ENCODE measurements around the gene SPON1. TPM values are rescaled to one million over a fixed set of nuclear protein-coding genes. Genes with fewer than 3 reads are reported as not detected.
"Not testable (repeated sequence)": the region's sequence is repeated elsewhere in the genome, so short reads cannot be mapped to it uniquely, and the experiment has no call there.

The SPON1 gene
- total RNA-seq, 1 donor from 2014 or later: 2.9 TPM

GRCh38 chr11:14124350-14124749 is 161.8 kb downstream of the SPON1 start:
- DNase-seq (ENCODE audit: low read depth): no peak

DNA sequence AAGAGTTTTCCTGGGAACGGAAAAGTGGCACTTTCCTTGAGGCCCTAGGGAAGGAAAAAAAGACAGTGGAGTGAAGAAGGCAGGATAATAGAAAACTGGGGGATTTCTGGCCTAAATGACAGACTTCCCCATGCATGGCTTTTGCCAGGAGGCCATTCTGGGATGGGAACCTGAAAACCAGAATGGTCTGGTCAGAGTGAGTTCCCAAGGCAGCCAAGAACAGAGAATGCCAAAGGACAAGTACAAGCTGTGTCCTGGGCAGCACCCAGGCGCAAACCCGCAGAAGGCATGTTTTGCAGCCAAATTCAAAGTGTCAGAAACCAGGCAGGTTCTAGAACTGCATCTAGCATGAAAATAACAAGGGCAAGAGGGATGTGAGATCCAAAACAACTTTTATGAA is 162.4 kb downstream of the SPON1 start:
- no peak for DNase-seq (ENCODE audit: low read depth)

DNA sequence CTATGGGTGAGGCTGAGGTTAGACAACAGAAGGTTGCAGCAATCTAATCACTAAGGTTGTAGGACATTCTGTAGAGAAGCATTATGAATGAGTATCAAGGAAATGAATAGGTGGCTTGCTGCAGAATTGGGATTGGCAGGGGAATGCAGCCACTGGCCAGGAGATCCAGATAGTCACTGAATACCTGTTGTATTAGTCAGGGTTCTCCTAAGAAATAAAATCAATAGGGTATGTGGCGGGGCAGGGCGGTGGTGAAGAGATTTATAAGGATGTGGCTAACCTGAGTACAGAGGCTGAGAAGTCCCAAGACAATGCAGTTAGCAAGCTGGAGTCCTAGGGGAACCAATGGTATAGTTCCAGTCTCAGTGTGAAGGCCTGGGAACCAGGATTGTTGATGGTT is 163.0 kb downstream of the SPON1 start:
- peak; percentile 52 for DNase-seq (ENCODE audit: low read depth)

GRCh38 chr11:14127679-14128078 is 165.2 kb downstream of the SPON1 start:
- no peak for DNase-seq (ENCODE audit: low read depth)

DNA sequence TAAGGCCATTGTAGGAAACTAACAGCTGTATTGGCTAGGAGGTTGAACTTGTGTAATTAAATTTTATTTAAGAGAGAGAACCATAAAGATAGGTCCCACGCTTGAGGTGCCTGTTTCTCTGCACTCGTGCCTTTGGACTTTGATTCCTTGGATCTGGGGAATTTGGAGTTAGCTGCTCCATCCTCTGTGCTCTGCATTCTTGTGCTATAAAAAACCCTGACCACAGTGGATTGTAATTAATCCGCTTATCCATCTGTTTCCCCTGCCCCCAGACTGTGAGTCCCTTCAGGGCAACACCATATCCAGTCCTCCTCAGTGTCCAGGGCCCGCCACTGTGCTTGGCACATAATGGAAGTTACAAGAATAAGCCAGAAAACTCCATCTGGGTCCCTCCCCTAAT is 169.8 kb downstream of the SPON1 start:
- DNase-seq (ENCODE audit: low read depth): no peak

DNA sequence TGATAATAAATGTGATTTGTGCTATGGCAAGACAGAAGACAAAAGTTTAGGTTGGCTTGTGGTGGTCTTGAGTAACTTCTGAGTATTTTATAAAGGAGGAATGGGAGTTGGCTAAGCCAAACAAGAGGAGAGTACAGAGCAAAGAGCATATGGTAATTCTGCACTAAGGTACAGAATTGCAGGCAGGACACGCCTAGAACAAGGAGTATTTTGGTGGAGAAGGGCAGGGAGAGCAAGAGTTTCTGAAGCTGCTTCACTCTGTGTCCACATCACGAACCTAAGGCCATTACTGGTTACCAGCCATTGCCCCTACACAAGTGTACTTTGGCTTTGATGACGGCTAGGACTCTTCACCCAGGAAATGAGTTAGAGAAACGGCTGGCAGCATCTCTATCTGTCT is 170.9 kb downstream of the SPON1 start:
- no peak for DNase-seq (ENCODE audit: low read depth)

- DNase-seq (ENCODE audit: low read depth): no peak
Observed at GRCh38 chr11:14136561-14136960, 174.0 kb downstream of the SPON1 start.

DNA sequence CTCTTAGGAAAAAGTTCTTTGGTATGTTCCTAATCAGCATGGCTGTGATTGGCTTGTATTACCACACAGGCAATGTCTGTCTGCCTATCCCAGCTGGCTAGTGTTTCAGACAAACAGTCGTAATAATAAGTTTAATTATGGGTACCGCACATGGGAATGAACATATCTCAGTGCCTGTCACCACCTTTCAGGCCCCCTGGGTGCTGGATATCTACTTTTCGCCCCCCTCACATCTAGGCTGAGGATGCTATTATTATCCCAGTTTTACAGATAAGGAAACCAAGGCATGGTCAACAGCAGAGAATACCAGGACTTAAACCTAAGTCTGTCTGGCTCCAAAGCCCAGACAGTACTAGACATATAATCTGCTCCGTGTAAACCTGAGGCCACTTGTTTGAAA is 174.8 kb downstream of the SPON1 start:
- DNase-seq (ENCODE audit: low read depth): no peak

- DNase-seq (ENCODE audit: low read depth): no peak
Observed at GRCh38 chr11:14140991-14141390, 178.5 kb downstream of the SPON1 start.

- DNase-seq (ENCODE audit: low read depth): no peak
Observed at GRCh38 chr11:14141676-14142075, 179.2 kb downstream of the SPON1 start.

- DNase-seq (ENCODE audit: low read depth): no peak
Observed at GRCh38 chr11:14144934-14145333, 182.4 kb downstream of the SPON1 start.

- peak; percentile 56 for DNase-seq (ENCODE audit: low read depth)
Observed at GRCh38 chr11:14148653-14149273, 186.2 kb downstream of the SPON1 start.

DNA sequence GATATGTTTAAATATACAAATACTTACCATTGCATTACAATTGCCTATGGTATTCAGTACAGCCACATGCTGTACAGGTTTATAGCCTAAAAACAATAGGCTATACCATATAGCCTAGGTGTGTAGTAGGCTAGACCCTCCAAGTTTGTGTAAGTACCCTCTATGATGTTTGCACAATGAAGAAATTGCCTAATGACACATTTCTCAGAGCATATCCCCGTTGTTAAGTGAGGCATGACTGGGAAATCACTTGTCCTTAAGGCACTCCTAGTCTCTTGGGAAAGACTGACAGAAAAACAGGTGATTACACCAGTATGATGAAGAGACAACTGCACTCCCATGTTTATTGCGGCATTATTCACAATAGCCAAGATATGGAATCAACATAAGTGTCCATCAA is 187.2 kb downstream of the SPON1 start:
- DNase-seq (ENCODE audit: low read depth): peak; percentile 44

DNA sequence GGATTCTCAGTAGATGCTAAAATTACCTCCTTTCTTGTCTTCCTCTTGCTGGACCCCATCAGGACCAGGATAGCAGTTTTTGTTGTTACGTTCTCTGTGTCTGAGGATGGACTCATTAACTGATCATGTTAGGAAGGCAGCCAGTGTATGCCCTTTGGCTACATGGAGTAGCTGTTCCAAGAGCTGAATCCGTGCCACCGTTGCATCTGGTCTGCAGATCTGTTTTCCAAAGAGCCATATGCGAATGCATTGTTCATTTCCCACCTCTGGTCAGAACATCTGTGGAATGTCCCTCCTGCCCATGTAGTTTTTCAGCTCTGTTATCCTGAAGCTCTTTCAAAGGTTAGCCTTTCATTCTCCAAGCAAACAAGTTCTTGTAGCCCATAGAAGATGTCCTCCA is 188.4 kb downstream of the SPON1 start:
- no peak for DNase-seq (ENCODE audit: low read depth)

DNA sequence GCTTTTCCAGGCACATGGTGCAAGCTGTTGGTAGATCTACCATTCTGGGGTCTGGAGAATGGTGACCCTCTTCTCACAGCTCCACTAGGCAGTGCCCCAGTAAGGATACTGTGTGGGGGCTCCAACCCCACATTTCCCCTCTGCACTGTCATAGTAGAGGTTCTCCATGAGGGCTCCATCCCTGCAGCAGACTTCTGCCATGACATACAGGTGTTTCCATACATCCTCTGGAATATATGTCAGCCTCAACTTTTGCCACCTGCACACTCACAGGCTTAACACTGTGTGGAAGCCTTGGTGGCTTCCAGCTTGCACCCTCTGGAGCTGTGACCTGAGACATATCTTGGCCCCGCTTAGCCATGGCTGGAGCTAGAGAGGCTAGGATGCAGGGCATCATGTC is 191.6 kb downstream of the SPON1 start:
- DNase-seq (ENCODE audit: low read depth): not testable (repeated sequence)

- DNase-seq (ENCODE audit: low read depth): peak; percentile 38
Observed at GRCh38 chr11:14158393-14158792, 195.9 kb downstream of the SPON1 start.

DNA sequence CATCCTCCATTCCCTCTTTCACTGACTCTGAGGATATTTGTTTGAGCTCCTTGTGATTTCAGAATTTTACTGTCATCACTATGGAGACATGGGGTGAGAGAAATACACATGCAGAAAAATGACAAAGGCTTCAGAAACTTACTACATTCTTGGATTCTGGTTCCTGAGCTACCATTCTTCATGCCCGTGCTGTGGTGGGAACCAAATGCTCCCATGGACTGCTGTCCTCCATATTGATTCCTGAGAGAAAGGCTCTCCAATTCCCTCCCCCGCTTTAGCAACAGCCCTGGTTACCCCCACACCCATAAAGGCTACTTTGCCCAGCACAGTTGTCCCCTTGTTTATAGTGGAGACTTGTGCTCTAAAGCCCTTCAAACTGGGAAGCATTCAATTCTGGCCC is 201.1 kb downstream of the SPON1 start:
- no peak for DNase-seq (ENCODE audit: low read depth)

DNA sequence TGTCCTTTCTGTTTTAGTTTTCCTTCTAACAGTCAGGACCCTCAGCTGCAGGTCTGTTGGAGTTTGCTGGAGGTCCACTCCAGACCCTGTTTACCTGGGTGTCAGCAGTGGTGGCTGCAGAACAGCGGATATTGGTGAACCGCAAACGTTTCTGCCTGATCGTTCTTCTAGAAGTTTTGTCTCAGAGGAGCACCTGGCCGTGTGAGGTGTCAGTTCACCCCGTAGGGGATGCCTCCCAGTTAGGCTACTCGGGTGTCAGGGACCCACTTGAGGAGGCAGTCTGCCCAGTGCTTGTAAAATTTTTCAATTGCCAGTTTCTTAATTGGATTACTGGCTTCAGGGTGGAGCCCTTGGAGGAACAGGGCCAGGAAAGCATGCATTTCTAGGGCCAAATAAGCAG is 211.2 kb downstream of the SPON1 start:
- DNase-seq (ENCODE audit: low read depth): not testable (repeated sequence)

DNA sequence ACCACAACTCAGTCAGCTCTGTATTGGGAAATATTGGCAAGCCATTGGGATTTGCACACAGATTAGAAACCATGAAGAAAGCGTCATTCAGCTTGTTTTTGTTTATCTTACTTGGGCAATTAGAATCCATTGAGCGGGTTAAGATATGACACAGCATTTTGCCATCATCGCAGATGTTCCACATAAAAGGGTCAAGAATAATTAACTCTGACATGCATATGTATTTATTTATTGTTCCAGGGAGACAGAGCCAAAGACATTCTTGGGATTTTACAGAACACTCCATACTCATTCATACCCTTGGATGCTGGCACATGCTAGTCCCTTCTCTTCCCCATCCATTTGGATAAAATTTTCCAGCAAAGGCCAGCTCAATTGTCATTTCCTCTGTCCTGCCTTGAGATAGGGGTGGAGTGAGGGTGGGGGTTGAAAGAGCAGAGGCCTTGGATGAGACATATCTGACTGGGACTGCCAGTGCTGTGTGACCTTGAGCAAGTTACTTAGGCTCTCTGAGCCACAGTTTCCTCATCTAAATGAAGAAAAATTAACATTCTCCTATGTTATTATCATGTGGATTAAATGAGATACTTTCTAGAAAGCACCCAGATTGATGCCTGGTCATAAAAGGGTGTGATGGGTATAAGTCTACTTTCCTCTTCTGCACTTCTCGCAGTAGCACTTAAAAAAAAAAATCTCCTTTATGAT is 216.7 kb downstream of the SPON1 start:
- DNase-seq (ENCODE audit: low read depth): peak; percentile 32

GRCh38 chr11:14181121-14181520 is 218.6 kb downstream of the SPON1 start:
- no peak for DNase-seq (ENCODE audit: low read depth)

GRCh38 chr11:14182833-14183364 is 220.4 kb downstream of the SPON1 start:
- no peak for DNase-seq (ENCODE audit: low read depth)

DNA sequence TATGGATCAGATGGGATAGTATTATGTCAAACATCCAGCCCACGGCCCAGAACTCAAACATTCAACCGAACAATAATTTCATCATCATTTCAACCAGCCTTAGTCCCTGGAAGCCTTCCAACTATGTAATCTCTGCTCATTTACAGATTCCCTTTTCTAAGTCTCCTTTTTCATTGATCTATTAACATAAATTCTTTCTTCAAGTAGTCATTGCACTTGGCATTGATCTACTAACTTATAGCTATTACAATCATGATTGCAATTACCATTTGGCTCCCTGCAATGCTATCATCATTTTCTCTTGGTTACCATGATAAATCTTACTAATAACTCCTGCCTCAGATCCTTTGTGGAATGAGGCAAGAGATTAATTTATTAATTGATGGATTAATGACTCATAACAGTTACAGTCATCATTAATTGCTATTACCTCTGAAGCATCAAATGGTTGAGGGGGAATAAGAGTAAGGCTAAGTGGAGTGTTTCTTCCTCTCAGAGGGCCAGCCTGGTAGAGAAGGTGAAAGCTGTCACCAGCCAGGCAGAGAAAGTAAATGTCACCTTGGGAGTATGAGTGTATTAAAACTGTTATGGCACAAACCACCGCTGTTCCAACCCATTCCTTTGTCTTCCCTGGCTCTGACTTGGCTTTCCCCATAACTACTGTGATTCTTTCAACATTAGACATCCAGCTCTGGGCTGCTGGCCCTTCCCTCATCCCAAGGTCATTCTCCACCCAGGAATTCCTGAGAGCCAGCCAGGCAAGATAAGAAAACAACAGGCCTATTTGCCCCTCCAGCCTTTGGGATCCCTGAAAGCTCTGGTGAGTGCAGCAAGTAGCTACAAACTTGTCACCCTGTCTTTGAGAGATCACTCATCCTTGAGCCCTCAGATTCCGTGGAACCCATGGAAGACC is 221.8 kb downstream of the SPON1 start:
- peak; percentile 80 for DNase-seq (ENCODE audit: low read depth)

Measured in renal cortical epithelial cell (primary cell).